GM18499 (cell line): ENCODE results near the gene NOD2.

Source experiments
- ATAC-seq: cut with Tn5 transposase; IDR thresholded peaks from one replicate; pipeline ENCODE4 v1.9.1; 2021; ENCODE audit warnings: moderate number of reproducible peaks; ENCODE audit not compliant: insufficient read depth, unreplicated experiment

NOD2 gene

DNA sequence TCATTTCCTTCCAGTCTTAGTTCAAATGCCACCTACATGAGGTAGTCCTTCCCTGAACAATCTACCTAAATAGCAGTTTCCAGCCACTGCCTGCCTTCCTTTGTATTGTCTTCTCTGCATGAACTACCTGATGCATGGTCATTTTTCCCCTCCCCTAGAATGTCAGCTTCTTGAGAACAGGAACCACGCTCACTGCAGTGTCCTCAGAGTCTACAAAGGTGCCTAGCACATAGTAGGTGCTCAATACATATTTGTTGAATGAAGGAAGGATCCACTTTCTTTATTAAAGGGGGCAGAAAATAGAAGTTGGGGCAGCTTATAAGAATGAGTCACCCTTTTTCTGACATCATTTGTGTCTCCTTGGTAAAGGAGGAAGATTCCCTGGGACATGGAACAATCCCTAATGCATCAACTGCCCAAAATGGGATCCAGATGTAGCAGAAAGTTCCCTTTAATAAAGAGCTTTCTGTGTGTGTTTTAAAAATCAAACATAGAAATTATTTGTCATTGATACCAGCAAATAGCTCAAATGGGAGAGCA, 44.1 kb downstream of the NOD2 start:
- no peak for ATAC-seq

DNA sequence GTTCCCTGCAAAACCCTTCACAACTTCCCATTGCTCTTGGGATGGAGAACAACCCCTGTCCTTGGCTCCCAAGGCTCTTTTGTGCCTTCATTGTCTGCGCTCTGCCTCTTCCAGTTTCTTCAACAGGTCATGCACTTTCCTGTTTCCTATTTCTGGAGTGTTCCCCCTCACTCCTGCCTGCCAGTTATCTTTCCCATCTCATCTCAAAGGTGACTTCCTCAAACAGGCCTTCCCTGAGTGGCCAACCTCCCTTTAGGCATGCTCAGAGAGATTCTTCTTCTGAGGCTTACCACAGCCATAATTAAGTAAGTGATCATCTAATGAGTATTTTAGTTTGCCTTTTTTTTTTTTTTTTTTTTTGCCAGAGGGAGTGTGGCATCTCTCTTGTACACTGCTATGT, 45.6 kb downstream of the NOD2 start:
- no peak for ATAC-seq

DNA sequence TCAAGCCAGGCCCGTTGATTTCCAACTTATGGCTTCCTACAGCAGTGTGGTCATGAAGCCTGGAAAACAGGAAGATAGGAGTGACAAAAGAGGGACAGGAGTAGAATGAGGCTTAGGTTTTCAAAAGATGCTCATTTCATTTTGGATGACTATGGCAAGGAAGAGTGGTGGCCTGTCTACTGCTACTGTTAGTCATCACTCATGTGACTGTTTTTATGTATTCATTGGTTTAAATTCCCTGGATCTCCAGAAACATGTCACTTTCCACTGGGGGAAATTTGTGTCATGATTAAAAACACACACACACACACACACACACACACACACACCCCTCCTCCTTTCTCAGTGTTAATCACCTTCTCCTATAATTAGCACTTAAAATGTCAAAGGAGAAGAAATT, 47.3 kb downstream of the NOD2 start:
- ATAC-seq, result no peak

DNA sequence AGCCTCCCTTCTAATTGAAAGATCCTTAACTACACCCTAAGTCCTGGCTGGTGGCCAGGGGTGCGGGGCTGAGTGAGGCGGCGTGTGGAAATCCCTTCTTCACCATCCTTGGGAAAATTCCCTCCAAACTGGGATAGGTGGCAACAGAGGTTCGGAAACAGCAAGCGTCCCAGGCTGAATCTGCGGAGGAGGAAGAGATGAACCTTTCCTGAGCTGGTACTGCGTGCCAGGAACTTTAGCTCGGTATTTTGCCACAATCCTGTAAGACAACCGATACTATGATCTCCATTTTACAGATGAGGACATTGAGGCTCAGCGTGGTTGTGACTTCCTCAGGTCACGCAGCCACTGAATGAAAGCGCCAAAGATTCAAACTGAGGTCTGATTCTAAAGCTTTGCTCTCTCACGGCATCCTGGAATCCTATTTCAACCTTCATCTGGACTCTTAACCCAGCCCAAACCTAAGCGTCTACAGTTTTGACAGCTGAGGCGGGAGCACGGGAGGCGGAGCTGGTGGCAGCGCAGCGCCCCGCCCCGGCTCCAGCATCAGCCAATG, 47.9 kb downstream of the NOD2 start:
- ATAC-seq, result no peak

DNA sequence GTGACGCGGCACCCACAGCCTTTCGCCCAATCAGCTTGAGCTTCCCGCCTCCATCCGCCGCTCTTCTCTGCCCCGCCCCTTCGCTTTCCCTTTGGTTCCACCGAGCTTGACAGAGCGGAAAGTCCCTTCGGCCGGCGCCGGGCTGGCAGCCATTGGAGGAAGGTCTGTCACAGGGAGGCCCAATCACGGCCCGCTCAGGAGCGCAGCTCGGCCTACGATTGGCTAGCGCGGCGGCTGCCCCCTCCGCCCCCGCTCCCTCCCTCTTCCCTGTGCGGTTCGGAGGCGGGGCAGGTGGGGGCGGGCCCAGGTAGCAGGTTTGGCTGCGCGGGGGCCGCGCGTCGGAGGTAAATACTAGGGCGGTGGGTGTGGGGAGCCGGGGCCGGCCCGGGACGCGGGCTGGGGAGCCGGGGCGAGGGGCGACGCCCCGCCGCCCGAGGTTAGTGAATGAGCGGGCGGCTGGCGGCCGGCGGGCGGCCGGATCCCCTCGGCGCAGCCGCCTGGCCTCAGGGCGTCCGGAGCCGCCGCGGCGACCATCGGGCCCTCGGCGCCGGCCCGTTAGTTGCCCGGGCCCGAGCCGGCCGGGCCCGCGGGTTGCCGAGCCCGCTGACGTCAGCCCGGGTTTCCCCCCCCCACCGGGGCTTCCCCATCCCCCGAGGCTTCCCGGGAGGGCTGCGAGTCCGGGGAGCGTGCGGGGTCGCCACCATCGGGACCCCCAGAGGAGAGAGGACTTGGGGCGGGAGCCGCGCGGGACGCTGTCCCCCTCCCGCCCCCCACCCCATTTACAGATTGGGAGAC, 48.6 kb downstream of the NOD2 start, which contains the start of gene CYLD:
CYLD (plus strand) TSS at position 306 of the 795 bp plus-strand sequence. CDS start 7,613 bp downstream, outside the sequence.
- peak; percentile 88 for ATAC-seq

DNA sequence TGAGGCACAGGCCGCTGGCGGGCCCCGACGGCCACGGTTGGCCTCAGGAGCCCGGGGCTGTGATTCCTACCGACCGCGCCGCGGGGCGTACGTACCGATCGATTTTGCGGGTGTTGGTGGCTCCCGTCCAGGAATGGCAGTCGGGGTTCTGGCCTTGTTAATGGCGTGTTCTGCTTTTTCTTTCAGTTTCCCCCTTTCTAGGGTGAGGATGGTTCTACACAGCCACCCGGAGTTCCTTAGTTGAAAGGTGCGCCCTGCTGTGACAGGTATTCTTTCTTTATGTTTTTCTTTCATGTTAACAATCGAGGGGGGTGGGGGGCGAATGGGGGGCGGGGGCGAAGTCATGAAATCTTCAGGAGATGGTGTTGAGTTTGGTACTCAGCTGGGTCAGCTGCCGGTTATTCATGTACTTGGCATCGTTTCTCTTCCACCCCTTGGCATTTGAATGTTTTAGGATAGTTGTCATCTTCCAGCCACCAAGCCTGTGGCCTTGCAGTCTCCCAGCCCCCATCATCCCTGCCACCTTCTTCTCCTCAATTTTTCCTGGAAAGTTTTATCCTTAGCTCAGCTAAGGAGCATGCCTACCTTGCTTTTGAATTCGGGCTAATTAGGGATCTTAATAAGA, 49.3 kb downstream of the NOD2 start:
- ATAC-seq, result no peak

DNA sequence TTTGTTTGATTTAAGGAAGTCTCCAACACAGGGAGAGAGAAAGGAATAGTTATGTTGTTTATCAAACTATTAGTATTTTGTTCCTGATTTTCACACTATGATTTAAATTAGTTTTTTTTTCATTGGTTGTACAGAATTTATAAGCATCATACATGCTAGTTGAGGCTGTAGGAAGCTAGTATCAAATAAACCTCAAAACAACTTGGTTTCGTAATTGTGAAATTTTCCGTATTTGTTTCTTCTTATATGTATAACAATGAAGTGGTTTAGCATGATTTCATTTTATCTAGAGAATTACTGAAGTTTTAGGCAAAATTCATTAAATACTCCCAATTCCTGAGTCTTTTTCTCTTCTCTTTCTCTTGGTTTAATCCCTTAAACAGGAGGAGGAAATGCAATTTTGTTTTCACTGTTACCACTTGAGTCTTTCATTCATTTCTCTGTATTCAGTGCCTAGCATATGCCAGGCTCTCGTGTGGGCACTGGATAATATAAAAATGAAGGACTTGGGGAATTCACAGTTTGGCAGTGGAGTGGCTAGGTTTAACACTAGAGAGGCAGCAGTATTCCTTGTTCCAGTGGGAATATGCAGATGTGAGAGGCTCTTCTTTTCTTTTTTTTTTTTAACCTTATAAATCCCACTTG, 50.3 kb downstream of the NOD2 start:
- ATAC-seq, result no peak

DNA sequence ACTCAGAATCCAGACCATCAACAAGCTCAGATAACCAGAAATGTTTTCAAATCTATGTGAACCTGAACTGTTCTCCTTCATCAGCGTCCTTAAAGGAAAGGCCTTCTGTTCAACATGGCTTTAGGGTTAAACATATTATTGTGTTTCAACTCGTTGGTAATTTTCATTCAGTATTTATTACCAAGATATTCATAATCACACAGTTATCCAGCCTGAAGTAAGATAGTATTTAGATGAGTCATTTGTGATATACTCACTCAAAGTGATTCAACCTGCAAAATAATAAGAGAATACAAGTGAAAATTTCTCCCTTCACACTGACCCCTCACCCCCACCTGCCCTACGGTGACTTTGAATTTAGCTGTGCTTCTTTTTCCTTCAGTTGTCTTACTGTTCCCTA, 51.5 kb downstream of the NOD2 start:
- no peak for ATAC-seq

DNA sequence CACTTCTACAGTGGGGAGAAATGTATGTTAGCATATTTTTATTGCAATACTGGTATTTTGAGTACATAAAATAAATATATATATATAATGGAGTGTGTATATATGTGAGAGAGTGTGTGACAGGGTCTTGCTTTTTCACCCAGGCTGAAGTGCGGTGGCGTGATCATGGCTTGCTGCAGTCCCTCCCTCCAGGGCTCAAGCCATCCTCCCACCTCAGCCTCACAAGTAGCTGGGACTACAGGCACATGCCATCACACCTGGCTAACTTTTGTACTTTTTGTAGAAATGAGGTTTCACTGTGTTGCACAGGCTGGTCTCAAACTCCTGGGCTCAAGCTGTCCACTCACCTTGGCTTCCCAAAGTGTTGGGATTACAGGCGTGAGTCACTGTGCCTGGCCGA, 52.5 kb downstream of the NOD2 start:
- ATAC-seq, result no peak

DNA sequence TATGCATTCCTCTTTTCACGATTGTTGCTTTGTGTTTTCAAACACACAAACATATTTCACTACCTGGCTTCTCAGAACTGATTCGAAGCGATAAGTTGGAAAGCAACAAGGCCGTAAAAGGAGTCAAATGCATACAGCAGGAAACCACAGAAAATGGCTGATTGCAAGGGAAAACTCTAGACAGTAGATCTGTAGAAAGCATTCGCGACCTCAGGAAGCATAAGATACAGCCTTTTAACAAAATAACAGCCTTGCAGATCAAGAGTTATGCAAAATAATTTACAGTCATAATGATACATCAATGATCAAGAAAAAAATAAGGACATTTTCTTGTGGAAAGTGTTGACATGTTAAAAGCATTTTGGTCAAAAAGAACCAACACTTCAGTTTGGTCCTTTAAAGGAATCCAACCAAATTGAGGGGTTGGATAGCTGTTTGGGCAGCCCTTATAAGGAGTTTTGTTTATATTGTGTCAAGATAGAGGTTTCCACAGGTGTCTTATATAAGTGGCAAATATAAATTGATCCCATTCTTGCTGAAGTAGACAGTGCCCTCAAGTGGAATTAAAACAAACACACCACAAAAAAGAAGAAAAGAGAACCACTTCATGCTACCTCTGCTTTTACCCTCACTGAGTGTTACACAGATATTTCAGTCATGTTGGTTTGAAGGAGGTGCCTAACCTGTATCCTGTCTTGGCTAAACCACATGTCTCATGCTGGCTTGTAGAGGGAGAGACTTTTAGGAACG, 54.0 kb downstream of the NOD2 start:
- peak; percentile 49 for ATAC-seq

DNA sequence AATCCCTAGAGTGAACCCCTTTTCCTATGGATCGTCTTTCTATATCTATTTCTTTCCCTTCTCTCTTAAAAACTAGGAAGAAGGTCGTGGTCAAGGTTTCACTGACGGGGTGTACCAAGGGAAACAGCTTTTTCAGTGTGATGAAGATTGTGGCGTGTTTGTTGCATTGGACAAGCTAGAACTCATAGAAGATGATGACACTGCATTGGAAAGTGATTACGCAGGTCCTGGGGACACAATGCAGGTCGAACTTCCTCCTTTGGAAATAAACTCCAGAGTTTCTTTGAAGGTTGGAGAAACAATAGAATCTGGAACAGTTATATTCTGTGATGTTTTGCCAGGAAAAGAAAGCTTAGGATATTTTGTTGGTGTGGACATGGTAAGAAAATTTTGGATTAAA, 58.1 kb downstream of the NOD2 start:
- no peak for ATAC-seq

DNA sequence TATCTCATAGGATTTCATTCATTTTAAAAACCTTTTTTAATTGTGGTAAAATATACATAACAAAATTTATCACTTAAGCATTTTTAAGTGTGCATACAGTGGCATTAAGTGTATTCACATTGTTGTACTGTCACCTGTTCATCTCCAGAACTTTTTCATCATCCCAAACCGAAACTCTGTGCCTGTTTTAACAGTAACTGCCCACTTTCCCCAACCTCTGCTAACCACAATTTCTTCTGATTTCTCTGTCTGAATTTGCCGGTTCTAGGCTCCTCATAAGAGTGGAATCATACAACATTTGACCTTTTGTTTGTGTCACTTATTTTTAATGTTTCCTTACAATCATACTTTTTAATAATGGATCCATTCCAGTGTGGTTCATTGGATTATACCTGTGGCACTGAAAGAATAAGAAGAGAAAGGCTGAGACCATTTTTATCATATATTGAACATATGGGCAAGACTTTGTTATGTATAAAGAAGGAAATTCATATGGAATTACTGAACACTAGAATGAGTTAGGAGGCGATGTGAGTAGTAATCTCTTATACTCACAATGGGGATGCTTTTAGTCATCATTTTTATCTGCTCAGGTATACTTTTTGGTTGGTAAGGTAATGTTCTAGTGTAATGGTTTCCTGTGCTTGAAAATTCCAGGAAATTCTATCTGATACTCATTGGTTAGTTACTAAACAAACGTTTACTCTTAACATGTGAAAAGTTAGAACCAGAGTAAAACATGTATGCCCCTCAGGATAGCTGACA, 59.2 kb downstream of the NOD2 start:
- ATAC-seq, result no peak

DNA sequence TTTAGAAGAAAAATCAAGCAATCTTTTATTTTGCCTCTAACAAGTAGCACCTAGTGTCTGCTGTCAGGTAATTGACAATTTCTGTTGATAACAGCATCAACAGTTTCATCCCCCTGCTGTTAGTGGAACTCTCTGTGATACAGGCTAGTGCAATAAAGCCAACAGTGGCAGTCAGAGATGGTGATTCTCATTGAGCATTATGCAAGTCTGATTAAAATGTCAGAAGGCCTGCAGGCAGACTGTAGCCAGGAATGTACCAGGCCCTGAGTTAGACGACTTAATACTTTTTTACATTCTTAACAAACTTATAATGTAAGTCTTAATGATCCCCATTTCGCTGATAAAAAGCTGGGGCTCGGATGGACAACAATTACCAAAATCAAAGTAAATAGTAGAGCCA, 63.1 kb downstream of the NOD2 start:
- ATAC-seq, result no peak

DNA sequence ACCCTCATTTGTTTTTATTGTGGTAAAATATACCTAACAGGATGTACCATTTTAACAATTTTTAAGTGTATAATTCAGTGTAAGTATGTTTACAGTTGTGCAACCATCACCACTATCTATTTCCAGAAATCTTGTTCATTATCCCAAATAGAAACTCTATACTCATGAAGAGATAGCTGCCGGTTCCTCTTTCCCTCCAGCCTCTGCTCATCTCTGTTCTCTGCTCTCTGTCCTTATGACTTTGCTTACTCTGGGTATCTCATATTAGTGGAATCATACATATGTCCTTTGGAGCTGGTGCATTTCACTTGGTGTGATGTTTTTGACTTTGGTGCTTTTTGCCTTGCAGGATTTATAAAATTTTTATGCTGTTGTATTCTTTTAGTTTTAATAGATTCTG, 67.9 kb downstream of the NOD2 start:
- no peak for ATAC-seq

DNA sequence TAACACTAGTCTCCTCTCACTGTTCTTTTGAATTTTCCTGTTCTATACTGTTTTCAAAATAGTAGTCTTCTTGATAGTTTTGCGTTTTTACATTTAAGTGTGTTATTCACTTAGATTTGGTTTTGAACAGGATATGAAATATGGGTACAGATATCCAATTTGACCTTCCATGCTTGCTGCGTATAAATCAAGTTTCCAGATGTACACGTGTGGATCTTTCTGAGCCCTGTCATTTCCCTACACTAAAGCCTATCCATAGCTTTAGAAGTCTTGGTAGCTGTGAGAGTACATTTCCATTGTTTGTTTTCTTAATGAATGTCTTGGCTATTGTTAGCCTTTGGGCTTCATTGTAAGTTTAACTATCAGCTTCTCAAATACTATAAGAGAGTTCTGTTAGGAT, 68.8 kb downstream of the NOD2 start:
- no peak for ATAC-seq

DNA sequence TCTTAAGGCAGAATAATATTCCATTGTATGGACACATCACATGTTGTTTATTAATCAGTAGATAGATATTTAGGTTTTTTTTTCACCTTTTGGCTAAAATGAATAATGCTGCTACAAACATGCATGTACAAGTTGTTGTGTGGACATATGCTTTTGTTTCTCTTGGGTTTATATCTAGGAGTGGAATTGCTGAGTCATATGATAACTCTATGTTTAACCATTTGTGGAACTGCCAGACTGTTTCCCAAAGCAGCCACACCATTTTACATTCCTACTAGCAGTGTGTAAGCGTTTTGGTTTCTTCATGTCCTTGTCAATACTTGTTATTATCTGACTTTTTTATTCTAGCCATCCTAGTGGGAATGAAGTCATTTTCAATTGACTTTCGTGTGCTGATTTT, 69.8 kb downstream of the NOD2 start:
- ATAC-seq, result no peak

DNA sequence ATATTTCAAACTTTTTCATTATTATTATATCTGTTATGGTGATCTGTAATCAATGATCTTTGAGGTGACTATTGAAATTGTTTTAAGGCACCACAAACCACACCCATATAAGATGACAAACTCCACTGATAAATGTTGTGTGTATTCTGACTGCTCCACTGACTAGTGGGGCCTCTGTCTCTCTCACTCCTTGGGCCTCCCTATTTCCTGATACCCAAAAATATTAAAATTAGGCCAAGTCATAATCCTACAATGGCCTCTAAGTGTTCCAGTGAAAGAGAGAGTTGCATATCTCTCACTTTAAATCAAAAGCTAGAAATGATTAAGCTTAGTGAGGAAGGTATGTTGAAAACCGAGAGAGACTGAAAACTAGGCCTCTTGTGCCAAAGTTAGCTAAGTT, 71.9 kb downstream of the NOD2 start:
- ATAC-seq, result no peak

DNA sequence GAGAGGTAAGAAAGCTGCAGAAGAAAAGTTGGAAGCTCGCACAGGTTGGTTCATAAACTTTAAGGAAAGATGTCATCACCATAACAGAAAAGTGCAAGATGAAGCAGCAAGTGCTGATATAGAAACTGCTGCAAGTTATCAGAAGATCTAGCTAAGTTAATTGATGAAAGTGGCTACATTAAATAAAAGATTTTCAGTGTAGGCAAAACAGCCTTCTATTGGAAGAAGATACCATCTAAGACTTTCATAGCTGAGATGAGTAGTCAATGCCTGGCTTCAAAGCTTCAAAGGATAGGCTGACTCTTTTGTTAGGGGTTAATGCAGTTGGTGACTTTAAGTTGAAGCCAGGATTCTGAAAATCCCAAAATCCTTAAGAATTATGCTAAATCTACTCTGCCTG, 72.5 kb downstream of the NOD2 start:
- no peak for ATAC-seq

DNA sequence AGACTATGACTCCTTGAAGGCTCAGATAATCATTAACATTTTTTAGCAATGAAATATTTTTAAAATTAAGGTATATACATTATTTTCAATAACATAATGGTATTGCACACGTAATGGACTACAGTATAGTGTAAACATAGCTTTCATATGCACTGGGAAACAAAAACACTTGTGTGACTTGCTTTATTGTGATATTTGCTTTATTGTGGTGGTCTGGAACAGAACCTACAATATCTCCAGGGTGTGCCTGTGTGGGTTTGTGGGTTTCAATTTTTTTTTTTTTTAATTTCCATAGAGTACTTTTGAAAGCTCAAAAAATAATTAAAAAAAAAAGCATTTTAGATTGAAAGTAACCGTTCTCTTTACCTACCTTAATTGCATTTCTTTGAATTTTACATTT, 73.8 kb downstream of the NOD2 start:
- no peak for ATAC-seq

DNA sequence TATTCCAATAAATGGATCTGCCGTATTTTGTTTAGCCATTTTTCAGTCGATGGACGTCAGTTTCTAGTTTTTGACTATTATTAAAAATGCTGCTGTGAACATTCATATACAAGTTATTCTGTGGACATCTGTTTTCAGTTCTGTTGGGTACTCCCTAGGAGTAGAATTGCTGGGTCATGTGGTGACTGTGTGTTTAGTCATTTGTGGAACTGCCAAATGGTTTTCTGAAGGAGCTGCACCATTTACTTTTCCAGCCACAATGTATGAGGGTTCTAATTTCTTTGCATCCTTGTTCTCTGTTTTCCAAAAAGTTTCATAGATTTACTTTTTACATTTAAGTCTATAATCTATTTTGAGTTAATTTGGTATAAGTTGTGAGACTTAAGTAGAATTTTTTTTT, 78.0 kb downstream of the NOD2 start:
- no peak for ATAC-seq
